Epidermal melanocyte (primary cell): ENCODE measurements around the gene LENG8.
"Not testable (repeated sequence)": the region's sequence is repeated elsewhere in the genome, so short reads cannot be mapped to it uniquely, and the experiment has no call there.

Source experiments
- DNase-seq: peaks from one replicate; pipeline ENCODE4 v3.0.0; 2011; ENCODE audit warnings: low spot score; ENCODE audit not compliant: insufficient read length

The LENG8 gene

DNA sequence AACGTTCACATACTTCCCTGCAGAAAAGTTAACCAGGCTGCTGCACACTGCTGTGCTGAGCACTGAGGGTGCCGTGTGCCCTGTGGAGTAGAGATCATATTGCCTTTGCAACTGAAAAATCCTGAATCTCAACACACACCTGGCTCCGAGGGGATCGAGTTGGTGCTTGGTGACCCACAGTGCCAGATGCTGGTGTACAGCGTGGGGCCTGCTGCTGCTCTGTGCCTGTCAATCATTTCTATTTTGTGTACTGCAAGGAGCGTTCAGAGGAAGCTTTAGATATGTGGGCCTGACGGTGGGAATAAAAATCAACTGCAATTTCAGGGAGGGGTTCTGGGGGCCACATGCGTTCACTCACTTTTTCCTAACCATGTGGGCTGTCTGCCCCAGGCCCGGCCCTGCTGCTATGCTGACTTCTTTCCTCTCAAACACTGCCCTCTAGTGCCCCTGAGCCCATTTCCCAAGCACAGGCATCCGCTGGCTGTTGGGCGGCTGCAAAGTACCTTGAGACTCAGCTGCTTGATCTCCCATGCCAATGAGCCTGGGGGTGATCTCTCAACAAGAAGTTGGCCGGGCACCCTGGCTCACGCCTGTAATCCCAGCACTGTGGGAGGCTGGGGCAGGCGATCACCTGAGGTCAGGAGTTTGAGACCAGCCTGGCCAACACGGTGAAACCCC, 9.7 kb upstream of the LENG8 start:
- peak; percentile 63 for DNase-seq

DNA sequence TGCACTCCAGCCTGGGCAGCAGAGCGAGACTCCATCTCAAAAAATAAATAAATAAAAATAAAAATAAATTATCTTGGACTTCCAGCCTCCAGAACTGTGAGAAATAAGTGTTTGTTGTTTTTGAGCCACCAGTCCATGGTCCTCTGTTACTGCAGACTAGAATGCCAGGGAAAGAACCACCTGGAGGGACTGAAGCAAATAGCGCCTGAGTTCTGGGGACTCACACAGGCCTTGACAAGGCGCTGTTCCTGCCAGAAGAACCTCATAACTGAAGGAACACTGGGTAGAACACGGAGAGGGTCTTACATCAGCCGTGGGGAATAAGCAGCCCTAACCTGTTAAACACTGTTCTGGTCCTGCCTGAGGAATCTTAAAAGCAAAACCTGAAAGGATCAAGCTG, 8.4 kb upstream of the LENG8 start:
- DNase-seq: no peak

DNA sequence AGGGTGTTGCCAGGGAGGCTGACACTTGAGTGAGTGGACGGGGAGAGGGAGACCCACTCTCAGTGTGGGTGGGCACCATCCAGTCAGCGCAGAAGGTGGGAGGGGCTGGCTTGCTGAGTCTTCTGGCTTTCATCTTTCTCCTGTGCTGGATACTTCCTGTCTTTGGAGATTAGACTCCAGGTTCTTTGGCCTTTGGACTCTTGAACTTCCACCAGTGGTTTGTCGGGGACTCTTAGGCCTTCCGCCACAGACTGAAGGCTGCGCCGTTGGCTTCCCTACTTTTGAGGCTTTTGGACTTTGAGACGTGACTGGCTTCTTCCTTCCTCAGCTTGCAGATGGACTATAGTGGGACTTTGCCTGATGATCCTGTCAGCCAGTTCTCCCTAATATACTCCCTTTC, 4.3 kb upstream of the LENG8 start:
- DNase-seq: no peak

DNA sequence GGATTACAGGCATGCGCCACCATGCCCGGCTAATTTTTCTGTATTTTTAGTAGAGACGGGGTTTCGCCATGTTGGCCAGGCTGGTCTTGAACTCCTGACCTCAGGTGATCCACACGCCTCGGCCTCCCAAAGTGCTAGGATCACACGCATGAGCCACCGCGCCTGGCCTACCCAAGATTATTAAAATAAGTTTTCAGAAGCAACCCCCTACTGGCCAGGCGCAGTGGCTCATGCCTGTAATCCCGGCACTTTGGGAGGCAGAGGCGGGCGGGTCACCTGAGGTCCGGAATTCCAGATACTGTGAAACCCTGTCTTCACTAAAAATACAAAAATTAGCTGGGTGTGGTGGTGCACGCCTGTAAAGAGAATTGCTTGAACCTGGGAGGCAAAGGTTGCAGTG, 2.6 kb upstream of the LENG8 start:
- not testable (repeated sequence) for DNase-seq

DNA sequence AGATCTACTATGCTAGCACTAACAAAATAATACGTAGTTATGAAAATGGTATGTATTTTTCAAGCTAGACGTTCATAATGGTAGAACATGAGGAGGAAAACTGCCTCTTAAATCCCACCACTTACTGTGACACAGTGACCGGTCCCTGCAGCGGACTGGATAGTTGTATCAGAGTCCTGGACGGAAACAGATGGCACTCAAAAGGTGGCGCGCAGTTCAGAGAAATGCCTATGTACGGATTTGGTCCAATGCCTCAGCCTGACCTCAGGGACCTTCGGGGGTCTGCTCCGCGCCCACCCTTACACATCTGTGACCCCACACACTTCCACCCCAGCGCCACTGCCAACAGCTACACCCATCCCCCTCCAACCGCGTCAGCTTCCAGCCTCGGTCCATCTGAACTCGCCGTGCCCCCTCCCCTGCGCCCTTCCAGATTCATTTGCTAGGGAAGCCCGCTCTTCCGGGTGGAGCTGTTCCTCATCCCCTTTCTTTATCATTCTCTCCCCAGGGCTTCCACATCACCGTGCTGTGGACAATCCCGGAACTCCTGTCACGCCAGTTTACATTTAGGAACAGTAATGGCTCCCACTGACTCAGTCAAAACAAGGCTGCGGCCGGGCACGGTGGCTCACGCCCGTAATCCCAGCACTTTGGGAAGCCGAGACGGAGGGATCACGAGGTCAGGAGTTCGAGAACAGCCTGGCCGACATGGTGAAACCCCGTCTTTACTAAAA, 792 bp upstream of the LENG8 start:
- peak; percentile 31 for DNase-seq

DNA sequence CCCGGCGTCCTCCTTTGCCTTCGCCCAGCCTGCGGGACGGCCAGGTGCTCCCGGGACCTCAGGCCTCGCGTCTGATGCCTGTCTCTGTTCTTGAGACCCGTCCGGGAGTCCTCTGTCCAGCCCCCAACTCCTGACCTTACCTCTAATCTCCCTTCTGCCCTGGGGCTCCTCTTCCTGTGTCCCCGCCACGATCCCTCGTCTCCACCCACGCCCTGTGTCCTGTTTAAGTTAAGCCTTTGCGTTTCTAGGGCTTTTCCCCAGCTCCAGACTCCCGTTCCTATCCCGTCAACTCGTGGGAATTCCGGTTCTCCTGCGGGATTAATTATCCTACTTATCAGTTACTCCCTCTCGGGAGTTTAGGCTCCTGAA, 686 bp downstream of the LENG8 start:
- peak; percentile 20 for DNase-seq

DNA sequence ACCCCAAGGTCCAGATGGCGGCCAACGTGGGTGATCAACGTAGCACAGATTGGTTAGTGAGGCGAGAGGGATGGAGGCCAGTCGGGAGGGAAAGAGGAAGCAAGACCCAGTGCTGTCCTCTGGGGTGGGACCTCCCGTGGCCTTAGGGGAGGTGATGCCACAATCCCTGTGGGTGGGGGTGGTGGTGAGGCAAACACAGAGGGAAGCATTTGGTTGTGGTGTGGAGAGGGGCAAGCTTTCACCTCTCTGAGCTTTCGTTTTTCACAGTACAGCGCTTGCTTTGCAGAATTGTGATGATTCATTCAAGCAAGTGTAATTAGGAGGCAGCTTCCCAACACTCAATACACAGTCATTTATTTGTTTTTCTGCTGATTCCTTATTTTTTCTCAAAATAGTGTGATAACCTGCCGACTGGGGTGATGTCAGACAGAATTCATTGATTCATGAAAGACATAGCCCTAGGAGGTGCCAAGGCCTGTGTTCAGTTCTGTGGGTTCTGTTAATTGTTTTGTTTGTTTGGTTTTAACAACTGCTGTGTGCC, 2.4 kb downstream of the LENG8 start:
- DNase-seq: peak; percentile 14

DNA sequence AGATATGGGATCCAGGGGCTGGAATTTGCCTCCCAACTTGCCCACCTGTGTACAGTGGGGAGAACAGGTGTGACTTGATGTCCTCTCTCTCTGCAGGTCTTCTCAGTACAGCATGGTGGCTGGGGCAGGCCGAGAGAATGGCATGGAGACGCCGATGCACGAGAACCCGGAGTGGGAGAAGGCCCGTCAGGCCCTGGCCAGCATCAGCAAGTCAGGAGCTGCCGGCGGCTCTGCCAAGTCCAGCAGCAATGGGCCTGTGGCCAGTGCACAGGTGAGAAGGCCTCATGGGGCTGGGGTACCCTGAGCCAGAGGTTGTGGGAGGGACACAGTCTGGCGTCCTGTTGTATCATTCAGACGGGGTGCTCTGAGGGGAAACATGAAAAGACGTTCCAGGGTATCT, 3.0 kb downstream of the LENG8 start:
- no peak for DNase-seq

DNA sequence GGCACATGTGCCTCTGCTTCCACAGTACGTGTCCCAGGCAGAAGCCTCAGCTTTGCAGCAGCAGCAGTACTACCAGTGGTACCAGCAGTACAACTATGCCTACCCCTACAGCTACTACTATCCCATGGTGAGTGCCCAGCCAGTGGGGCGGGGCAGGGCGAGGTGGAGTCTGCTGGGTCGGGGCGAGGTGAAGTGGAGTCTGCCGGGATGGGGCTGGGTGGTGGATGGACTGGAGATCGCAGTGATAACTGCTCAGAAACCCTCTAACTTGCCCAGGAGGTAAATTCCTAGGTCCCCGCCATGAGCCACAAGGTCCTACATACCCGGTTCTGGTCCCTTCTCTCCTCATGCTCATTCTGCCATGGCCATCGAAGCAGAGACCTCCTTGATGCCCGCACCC, 3.6 kb downstream of the LENG8 start:
- no peak for DNase-seq

DNA sequence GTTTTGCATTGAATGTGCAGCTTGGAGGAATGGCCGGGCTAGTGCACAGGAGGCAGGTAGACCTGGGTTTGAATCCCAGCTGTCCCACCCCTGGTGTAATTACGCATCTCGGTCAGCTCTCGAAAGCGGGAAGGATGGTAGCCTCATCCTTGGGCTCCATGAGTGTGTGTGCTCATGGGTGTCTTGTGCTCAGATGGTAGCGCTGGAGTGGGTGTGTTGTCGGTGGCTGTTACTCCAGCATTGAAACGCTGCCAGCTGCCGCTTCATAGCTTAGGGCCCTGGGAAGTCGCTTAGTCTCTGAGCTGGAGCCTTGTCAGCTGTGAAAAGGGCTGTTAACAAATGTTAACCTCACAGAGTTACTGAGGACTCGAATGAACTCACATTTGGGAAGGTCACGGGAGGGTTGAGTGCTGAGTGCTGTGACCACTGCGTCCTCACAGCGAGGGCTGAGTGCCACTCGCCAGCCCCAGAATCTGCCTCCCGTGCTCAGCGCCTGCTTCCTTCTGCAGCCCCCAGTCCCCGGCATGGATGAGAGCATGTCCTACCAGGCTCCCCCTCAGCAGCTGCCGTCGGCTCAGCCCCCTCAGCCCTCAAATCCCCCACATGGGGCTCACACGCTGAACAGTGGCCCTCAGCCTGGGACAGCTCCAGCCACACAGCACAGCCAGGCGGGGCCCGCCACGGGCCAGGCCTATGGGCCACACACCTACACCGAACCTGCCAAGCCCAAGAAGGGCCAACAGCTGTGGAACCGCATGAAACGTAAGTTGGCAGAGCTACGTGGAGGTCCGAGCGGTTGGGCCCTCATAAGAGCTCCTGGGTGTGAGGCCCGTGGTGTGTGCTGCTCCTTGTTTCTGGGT, 5.2 kb downstream of the LENG8 start:
- no peak for DNase-seq

DNA sequence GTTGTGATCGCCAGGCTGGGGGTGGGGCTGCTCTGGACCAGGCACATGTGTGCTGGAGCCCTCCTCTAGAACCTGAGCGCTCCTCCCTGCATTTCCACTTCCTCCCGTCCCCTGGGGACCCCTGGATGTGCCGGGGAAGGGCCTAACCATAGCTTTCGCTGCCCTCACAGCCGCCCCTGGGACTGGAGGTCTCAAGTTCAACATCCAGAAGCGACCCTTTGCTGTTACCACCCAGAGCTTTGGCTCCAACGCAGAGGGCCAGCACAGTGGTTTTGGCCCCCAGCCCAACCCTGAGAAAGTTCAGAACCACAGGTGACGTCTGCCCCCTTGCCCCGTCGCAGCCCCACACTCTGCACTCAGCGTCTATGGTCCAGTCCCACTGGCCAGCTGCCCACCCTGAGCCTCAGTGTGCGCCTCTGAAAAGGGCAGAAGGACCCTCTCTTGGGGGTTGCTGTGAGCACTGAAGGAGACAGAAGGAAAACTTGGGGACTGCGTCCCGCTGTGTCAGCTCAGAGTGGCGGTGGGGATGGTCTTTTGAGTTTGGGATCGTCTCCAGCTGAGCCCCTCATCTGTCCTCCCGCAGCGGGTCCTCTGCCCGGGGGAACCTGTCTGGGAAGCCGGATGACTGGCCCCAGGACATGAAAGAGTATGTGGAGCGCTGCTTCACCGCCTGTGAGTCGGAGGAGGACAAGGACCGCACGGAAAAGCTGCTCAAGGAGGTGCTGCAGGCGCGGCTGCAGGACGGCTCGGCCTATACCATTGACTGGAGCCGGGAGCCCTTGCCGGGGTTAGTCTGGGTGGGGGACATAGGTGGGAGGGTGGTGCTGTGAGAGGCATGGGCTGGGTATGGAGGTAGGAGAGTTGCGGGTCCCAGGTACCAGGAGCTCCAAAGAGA, 6.0 kb downstream of the LENG8 start:
- no peak for DNase-seq

DNA sequence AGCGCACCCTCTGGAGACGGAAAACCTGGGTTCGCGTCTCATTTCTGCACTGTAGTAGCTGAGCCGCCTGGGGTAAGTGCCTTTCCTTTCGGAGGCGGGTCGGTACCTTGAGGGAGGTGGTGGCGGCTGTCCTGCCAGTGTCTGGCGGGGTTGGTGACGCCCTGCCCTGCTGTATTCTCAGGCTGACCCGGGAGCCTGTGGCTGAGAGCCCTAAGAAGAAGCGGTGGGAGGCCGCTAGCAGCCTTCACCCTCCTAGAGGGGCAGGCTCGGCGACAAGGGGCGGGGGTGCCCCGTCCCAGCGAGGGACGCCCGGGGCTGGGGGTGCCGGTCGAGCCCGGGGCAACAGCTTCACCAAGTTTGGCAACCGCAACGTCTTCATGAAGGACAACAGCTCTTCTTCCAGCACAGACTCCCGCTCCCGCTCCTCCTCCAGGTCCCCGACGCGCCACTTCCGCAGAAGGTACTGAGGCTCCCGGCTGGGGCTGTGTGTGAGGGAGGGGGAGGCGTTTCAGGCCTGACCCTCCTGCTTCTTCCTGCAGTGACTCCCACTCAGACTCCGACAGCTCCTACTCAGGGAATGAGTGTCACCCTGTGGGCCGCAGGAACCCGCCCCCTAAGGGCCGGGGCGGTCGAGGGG, 6.9 kb downstream of the LENG8 start:
- no peak for DNase-seq

DNA sequence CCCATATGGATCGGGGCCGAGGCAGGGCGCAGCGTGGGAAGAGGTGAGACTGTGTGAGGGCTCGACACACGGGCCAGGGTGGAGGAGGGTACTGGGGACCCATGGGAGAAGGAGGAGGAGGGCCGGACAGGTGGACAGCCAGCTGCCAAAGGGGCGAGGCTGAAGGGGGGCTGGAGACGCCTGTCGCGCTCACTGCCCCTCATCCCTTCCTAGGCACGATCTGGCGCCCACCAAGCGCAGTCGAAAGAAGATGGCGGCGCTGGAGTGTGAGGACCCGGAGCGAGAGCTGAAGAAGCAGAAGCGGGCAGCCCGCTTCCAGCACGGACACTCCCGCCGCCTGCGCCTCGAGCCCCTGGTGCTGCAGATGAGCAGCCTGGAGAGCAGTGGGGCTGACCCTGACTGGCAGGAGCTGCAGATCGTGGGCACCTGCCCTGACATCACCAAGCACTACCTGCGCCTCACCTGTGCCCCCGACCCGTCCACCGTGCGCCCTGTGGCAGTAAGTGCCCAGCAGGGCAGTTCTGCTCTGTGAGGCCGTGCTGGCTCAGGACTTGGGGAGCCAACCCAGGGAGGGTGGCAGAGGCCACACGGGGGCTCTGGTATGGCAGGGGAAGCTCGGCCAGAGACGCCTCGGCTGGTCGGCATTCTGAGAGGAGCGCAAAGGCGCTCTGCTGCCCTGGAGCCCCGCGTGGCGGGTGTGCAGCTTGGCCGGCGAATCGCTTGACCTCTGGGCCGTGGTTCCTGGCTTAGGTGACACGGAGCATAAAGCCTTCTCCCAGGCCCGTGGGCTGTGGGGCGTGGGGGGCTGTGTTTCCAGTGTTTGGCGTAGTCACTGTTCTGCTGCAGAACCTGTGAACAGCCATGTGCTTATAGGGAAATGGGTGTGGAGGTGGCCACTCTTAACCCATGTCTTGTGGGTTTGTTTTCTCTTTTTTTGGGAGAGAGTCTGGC, 7.7 kb downstream of the LENG8 start:
- DNase-seq: no peak

DNA sequence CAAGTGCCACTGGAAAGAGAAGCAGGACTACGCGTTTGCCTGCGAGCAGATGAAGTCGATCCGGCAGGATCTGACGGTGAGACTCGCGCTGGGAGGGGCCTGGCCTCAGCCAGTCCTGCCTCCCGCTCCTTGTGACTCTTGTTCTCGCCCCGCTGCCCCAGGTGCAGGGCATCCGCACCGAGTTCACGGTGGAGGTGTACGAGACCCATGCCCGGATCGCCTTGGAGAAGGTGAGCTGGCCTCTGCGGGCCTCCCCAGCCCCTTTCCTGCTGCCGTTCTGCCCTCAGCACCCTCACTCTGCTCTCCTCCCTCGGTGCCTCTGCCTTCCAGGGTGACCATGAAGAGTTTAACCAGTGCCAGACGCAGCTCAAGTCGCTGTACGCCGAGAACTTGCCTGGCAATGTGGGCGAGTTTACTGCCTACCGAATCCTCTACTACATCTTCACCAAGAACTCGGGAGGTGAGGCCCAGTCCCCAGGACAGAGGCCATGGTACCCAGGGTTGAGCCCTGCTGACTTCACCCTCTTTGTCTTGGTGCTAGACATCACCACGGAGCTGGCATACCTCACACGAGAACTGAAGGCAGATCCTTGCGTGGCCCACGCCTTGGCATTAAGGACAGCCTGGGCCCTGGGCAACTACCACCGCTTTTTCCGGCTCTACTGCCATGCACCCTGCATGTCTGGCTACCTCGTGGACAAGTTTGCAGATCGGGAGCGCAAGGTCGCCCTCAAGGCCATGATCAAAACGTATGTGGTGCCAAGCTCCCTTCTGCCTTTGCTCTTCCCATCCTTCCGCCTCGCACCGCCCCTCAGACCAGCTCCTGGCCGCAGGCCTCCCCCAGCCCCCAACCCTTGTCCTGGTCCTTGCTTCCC, 9.0 kb downstream of the LENG8 start:
- no peak for DNase-seq

DNA sequence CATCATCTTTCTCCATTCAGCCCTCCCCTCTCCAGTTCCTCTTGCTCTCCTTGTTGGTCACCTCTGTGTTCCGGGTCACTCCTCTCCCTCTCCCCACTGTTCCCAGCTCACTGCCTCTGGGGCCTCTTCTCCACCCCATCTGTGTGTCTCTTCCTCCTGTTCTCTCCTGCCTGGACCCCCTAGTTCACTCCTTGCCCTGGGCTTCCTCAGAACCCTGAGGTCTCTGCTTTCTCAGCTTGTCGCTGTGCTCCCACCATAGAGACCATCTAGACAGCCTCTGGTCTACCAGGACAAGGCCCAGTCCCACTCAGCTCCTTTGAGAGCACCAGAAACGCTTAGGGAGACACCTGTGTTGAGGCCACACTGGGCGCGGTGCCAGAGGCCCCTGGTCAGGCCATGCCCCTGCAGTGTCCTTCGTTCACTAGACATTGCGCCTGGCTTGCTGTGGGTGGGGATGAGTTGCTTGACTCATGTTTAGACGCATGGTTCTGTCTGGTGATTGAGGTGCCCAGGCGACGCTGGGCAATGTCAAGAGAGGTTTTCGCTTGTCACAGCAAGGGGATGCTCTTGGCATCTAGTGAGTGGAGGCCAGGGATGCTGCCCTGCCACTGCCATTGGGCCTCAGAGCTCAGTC, 9.8 kb downstream of the LENG8 start:
- no peak for DNase-seq

DNA sequence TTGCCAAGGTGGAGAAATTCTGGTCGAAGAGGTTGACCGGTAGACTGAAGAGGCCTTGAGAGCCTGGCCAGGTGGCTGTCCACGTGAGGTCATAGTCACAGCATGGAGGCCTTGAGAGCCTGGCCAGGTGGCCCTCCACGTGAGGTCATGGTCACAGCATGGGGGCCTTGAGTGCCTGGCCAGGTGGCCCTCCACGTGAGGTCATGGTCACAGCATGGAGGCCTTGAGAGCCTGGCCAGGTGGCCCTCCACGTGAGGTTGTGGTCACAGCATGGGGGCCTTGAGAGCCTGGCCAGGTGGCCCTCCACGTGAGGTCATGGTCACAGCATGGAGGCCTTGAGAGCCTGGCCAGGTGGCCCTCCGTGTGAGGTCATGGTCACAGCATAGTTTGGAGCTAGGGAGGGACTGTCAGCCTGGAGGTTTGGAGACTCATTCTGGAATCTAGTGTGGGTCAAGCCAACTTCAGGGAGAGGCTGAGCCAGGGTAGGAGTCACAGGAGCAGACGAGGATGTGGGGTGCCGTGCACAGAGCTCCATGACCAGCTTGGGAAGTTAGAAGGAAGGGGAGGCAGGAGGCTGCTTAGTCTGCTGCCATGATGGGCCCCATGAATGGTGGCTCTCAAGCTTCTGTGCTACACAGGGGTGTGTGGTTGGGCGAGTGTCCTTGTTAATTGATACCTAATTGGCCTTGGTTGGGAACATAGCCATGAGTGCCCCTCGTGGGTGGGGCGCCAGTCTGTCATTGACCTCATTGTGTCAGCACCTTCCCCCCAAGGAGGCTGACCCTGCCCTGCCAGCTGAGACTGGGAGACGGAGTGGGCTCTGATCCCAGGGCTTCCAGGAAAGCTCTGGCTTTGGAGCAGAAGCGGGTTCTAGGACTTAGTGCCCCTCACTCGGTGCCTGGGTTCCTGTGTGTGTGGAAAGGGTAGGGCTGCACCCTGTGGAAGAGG, 10.6 kb downstream of the LENG8 start:
- DNase-seq: no peak
